ENCODE data around the gene LMX1A.

- TF ChIP-seq CTCF (IDR thresholded peaks at IDR 0.05; ENCODE audit: low read length) (no peak), EZH2phosphoT487 (IDR thresholded peaks at IDR 0.05; ENCODE audit: low read length) (no peak), EZH2 (optimal IDR thresholded peaks at IDR 0.05; ENCODE audit: low read depth, low read length) (no peak)
Measured at GRCh38 chr1:165290148-165290547, 66.4 kb downstream of the LMX1A start.
